Measurements from ENCODE around the gene STARD5. TPM values are rescaled to one million over a fixed set of nuclear protein-coding genes. Genes with fewer than 3 reads are reported as not detected.

The STARD5 gene
- total RNA-seq, 1 donor from 2014 or later, result 3.4 TPM

DNA sequence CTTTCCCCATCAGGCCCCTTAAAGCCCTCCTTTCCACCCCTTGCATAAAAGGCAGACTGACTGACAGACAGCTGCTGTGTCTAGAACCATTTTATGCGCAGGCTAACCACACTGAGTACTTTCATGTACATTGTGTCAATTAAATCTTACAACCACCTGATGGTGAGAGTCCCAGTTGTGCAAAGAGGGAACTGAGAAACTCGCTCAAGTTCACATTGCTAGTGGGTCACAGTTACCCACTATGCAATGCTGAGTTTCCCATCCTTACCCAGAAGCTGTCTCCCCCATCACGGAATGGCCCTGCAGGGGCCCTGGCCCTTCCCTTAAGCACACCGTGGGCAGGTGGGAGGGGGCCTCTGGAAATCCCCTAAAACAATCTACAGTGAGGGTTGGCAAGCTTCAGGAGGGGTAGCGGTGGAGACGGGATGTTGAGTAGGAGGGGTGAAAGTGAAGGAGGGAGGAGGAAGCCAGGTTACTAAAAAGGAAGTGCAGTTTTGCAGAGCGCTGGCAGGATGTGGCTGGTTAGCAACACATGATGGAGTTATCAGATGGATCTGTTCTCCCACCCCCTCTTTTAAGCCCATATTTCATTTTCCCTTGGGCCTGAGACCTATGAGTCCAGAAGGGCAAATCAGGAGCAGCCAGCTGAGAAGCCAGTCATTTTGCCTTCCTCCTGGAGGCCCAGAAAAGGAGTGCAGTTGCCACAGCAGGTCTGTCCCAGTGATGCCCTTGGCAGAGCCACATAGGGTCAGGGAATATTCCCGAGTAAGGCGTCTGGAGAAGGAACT is 30.0 kb downstream of the STARD5 start:
- no peak for DNase-seq (ENCODE audit: low spot score)

DNA sequence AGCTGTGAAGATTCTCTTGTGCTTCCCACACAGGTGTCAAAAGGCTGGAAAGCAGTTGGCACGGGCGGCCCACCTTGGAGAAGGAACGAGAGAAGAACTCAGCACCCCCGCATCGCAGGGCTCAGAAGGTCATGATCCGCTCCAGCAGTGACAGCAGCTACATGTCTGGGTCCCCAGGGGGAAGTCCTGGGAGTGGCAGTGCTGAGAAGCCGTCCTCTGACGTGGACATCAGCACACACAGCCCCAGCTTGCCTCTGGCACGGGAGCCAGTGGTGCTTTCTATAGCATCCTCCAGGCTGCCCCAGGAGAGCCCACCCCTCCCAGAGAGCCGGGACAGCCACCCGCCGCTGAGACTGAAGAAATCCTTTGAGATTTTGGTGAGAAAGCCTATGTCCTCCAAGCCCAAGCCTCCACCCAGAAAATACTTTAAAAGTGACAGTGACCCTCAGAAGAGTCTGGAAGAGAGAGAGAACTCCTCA is 31.4 kb downstream of the STARD5 start:
- DNase-seq (ENCODE audit: low spot score), result no peak

DNA sequence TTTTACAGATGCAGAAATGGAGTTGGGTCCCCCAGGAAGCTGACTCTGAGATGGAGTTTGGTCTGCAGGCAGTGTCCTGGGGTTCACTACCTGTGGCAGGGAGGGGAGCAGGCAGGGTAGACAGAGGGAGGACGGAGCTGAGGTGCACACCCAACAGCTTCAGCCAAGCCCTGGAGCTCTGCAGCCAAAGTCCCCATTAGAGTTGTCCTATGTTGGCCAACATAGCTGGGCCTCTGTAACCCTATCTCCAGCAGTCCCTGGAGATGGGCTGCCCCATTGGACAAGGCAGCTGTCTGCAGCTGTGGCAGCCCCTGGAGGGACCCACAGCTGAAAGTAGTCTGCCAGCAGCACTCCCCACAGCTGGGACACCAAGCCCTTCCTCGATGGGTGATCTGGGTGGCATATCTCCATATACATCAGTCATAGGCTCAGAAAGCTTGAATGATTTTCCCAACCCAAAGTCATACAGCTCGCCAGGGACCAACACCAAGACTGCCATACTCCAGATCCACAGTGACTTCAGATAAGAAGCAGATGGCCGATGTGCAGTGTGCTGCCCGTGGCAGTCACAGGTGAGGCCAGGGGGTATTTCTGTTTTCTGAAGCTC is 31.9 kb downstream of the STARD5 start:
- DNase-seq (ENCODE audit: low spot score), result no peak

DNA sequence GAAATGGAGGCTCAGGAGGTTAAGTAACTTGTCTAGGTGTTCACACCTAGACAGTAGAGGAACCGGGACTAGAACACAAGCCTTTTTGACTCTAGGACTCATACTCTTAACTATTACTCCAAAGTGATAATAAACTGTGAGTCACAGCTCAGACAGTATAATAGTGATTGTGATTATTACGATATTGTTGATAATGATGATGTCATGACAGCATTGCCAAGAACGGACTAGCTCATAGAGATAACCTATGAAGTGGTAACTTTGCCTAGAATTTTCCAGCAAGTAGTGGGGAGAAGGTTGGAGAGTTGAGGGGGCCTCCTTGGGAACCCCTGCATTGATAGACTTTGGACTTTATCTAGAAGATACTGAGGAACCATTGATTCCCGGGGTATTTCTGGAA is 34.0 kb downstream of the STARD5 start:
- no peak for DNase-seq (ENCODE audit: low spot score)

DNA sequence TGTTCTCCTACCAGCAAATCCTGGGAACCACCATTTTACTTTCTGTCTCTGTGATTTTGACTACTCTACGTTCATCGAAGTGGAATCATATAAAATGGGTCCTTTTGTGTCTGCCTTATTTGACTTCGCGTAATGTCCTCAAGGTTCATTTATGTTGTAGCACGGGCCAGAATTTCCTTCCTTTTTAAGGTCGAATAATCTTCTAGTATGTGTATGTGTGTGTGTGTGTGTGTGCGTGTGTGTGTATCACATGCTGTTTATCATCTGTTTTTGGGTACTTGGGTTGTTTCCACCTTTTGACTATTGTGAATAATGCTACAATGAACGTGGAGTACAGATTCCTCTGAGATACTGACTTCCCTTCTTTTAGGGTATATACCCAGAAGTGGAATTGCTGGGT is 35.3 kb downstream of the STARD5 start:
- DNase-seq (ENCODE audit: low spot score), result no peak

DNA sequence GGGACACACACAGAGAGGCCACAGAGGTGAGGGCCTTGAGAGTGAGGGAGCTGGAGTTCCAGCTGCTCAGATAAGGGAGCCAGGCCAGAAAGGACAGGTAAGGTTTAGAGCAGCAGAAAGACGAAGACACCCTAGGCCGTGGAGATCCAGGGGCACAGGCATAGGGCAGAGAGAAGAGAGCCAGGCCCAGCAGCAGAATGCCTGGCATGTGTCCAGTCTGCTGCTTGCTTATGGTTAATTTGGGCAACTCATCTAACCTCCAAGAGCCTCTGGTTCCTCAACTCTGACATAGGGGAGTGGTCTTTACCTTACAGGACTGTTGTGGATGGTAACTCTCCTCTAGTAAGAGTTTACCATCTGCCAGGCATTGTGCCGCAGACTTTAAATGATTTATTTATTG is 35.9 kb downstream of the STARD5 start:
- DNase-seq (ENCODE audit: low spot score), result no peak

DNA sequence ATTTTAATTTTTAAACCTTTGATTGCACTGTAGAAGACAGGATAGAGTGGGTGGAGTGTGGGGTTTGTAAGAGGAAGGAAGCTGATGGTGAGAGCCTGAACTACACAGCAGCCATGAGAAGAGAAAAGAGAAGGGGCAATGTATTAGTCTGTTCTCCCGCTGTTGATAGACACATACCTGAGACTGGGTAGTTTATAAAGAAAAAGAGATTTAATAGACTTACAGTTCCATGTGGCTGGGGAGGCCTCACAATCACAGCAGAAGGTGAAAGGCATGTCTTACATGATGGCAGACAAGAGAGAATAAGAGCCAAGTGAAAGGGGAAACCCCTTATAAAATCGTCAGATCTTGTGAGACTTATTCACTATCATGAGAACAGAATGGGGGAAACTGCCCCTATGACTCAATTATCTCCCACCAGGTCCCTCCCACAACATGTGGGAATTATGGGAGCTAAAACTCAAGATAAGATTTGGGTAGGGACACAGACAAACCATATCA is 37.3 kb downstream of the STARD5 start:
- DNase-seq (ENCODE audit: low spot score), result no peak

DNA sequence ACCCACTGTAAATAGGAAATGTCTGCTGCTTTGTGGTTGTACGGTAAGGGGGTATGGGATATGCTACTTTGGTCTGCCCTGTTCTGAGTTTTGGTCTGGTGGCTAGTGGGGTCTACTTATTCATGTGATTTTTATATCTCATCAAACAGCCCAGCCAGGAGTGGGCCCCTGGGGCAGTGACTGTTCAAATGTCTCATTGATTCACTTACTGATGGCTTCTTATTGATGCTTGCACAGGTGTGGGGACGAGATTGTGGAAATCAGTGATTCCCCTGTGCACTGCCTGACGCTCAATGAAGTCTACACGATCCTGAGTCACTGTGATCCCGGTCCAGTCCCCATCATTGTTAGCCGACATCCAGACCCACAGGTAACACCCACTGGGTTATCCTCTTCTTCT is 38.5 kb downstream of the STARD5 start:
- DNase-seq (ENCODE audit: low spot score), result no peak

DNA sequence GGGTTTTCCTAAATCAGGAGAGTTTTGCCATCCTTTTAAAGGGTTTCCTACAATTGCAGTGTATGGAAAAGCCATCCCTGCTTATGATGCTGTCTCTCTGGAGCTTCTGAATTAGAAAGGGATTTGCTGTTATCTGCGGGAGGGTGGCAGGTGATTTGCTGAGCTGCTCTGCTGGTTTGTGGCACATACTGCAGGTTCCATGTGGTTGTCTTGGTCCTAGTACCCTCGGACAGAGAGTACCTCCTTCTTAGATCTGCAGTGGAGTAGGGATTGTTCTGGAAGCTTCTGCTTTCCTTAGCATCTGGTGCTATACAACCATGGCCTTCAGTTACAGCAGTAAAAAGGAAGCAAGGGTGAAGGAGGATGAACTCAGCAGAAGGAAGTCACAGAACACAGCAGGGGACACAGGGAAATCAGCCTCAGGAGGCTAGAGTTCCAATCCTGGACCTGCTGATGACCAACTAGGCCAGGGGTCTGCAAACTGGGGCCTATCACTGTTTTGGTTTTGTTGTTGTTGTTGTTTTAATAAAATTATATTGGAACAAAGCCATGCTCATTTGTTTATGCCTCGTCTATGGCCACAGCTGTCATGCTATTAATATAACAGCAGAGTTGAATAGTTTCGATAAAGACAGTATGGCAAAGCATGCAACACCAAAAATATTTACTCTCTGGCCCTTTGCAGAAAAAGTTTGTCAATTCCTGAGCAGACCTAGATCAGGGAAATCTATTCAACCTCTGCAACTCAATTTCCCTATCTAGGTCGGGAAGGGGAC is 39.5 kb downstream of the STARD5 start:
- no peak for DNase-seq (ENCODE audit: low spot score)

DNA sequence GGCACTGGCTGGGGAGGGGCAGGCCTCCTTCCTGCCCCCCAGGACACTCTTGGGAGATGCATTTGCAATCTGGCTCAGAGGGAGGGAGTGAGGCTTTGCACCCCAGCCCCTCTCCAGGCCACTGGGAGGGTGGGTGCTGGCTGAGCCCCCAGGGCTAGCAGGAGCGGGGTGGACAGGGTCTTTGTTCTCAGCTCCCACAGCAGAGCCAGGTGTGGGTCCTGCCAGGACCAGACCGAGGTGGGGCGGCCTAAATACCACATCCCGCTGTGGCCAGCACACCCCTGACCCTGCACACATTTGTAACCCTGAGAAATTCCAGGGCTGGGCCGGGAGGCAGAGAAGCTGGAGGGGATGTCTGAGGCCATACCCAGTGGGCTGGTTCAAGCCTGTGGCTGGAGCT is 41.0 kb downstream of the STARD5 start:
- no peak for DNase-seq (ENCODE audit: low spot score)

DNA sequence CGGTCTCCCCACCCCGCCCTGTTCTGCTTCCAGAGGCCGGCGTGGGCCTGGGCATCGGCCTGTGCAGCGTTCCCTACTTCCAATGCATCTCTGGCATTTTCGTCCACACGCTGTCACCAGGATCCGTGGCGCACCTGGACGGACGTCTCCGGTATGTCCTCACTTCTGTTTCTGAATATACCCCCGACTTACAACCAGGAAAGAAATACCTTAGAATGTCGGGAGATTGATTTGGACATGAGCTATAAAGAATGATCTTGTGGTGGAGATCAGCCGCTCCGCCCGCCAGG is 41.4 kb downstream of the STARD5 start:
- no peak for DNase-seq (ENCODE audit: low spot score)

DNA sequence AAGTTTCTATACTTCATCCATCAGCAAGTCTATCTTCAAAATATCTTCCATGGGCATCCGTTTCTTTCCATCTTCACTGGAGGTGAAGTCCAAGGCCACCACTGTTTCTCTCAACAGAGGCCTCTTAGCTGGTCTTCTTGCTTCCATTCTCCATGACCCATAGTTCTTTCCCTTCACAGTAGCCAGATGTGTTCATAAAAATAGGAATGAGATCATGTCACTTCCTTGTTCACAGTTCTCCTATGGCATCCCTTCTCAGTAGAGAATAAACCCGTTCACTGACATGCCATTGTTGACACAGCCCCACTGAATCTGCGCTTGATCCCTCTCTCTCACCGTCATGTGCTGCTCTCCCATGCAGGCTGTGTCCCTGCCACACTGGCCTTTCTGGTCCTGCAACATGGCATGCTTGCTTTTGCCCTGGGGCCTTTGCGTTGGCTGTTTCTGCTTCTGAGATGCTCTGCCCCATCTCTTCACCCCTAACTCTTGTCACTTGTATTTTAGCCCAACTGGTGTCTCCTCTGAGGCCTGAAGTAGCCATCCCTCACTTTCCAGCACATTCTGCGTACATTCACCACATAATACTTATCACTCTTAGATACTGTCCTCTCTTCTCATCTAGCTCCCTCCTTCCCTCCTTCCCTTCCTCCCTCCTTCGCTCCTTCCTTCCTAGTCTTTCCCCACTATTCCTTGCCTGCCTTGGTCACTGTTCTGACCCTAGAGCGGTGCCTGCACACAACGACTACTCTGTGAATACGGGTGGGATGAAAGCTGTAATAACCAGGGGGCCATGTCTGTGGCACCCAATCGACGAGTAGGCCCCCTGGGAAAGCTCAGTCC is 42.0 kb downstream of the STARD5 start:
- DNase-seq (ENCODE audit: low spot score), result peak; percentile 34

DNA sequence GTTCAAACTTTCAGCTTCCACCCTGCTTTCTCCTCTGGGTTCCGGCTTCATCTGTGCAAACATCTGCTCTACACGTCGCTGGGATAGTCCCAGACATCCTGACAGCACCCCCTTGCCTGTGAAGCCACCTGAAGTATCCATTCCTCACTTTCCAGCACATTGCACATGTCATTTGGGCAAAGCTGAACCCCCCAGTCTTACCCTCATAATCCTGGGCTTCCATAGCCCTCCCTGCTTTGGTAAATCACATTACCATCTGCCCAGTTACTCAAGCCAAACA is 42.5 kb downstream of the STARD5 start:
- no peak for DNase-seq (ENCODE audit: low spot score)

DNA sequence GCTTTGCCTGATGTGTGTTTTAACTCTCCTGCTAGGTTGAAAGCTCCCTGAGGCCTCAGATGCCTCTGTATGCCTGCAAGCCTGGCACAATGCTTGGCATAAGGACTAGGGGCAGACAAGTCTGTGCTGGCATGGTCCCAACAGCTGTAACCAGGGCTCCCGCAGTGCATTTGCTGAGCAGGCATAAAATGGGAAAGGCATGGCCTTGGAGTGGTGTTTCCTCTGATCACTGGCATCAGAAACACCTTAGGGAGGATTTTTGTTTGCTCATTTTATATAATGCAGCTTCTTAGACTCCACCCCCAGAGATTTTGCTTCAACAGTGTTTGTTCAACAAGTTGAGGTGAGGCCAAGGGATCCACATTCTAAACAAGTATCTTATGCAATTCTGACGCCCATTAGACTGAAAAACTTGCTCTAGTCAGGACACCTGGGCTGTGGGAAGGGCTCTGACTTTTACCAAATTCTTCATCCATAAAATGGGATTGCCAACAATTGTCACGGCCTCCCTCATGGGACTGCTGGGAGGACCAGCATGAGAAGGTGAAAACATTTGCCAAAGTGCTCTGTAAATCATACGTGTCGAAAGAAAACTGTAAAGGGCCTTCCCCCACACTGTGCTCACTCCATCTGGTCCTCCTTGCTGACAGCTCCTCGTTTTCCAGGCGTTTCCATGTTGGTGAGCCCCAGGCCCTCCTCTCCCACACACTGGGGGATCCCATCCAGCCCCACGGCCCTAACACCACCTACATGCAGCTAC is 43.1 kb downstream of the STARD5 start:
- no peak for DNase-seq (ENCODE audit: low spot score)

DNA sequence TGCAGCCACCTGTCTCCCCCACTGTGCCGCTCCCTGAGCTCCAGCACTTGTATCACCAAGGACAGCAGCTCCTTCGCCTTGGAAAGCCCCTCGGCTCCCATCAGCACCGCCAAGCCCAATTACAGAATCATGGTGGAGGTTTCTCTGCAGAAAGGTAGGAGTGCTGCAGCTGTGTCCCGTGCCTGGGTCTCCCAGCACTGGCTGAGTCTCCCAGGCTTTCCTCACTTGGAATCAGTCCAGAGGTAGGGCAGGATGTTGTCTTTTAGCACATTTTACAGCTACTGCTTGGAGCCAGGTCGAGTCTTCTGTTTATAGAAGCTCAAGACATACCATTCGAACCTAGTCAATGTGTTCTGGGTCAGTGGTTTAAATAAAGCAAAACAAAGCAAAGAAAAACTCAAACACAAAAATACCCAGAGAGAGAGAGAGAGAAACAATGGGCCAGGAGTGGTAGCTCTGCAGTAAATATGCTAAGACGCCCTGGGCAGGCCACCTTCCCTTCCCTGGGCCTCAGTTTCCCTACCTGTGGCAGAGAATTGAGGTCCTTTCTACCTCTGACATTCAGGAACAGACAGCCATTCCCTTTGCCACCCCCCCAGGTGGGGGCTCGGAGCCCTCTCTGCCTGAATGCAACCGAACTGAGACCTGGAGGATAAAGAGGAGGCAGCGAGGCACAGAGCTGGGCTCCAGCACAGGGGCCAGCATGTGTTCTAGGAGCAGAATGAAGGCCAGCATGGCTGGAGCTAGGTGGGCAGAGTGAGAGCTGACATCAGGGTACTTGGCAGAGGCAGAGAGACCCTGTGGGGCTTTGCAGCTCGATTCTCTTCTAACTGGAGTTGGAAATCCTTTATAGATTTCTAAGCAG is 44.1 kb downstream of the STARD5 start:
- DNase-seq (ENCODE audit: low spot score), result no peak

DNA sequence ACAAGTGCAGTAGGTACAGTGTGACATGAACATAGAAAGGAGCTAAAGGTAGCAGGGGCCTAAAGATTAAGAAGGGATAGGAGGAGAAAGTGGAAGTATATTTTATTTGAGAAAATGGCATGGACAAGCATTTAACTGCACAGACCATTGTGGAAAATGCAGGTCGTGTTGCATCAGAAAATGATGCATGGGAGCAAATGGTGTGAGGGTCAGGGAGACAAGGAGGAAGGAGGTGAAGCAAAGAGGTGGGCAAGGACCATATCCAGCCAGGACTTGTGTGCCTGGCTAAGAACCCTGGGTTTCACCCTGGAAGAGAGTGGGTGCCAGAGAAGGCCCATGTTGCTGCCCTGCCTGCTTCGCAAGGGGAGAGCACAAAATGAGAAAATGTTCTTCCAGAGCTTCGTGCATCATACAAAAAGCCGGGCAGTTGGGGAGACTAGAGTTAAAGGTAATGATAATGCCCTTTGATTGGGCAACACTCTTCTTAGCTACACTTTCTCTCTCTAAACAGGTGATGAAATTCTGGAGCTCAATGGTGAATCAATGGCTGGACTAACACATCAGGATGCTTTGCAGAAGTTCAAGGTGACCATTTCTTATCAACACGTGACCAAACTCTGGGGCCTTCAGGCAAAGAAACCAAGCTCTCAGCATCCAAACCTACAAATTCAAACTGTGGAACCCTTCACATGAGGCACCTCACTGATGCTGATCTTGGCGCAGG is 45.5 kb downstream of the STARD5 start:
- no peak for DNase-seq (ENCODE audit: low spot score)

DNA sequence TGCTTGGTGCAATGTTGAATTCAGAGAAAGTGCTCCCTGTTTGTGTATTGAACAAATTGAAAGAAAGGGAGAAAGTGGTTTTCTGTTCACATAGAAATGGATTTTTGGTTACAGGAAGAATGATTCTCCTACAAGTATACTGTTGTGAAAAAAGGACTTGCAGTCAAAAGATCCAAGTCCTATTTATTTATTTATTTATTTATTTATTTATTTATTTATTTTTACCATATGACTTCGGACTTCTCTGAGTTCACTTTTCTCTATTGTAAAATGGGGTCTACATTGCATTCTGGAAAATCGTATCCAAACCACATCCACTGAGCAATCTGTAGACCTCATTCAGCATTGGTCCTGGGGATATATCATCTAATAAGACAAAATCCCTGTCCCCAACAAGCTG is 46.1 kb downstream of the STARD5 start:
- no peak for DNase-seq (ENCODE audit: low spot score)

DNA sequence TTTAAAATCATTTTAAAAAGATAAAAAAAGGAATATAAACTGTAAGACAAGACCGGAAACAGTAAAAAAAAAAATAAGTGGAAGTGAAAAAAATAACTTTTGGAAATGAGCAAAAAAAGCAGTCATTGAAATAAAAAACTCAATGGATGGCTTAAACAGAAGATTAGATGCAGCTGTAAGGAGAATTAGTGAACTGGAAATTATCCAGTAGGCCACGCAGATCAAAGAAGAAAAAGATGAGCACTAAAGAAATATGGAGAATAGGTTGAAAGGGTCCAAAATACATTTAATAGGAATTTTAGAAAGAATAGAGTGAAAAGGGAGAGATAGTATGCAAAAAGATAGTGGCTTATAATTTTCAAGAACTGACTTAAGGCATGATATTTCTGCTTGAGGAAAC is 47.0 kb downstream of the STARD5 start:
- DNase-seq (ENCODE audit: low spot score), result no peak

DNA sequence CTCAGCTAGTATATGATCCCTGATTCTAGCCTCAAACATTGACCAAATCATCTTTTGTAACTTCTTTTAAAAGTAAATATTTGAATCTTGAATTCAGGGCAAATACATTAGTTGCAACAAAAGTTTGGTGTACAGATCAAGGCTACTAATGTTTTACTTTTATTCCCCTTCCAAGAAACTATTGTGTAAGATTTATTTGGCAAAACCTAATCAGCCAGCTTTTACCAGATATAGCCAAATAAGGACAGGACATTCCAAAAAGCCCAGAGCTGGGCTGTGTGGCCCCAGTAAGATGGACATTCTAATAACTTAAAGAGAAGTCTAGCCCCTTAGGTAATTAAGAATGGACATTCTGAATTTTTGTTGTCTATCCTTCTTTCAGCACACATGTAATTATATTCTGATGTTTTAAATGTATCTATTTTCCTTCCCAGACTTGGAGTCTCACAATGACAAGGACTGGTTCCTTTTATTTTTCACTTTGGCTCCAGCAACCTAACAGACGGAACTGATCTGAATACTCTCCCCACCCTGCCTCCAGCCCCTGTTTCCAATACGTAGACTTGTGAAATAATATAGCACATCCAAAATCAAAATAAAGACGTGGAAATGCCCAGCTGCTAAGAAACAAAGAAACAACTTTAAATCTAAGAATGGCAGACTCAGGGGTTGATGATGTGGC is 48.1 kb downstream of the STARD5 start:
- no peak for DNase-seq (ENCODE audit: low spot score)
